Stimulated activated CD4-positive, alpha-beta T cell treated with anti-CD3 and anti-CD28 coated beads, Interleukin-12 subunit alpha, Interleukin-12 subunit beta, amount 100 ng/mL, for 48 hours (primary cell): ENCODE data around the gene SVIL.
"Not testable (repeated sequence)": the region's sequence is repeated elsewhere in the genome, so short reads cannot be mapped to it uniquely, and the experiment has no call there.

ENCODE experiments used
- DNase-seq, 3 donors: peaks; one replicate each; pipeline ENCODE4 v3.0.0-alpha.2; 2020; ENCODE audit warnings: low read depth in 2 of 3, low spot score in 1 of 3

Gene SVIL

GRCh38 chr10:29579455-29579970 lies 55.3 kb downstream of the SVIL start:
- DNase-seq: no peak

GRCh38 chr10:29578457-29578856 lies 56.3 kb downstream of the SVIL start:
- no peak for DNase-seq

GRCh38 chr10:29576681-29577080 lies 58.1 kb downstream of the SVIL start:
- DNase-seq: no peak

GRCh38 chr10:29575098-29575455 lies 59.7 kb downstream of the SVIL start:
- DNase-seq: no peak

GRCh38 chr10:29574212-29575097 lies 60.3 kb downstream of the SVIL start:
- DNase-seq: not testable (repeated sequence)

- DNase-seq: not testable (repeated sequence)
Observed at GRCh38 chr10:29570248-29570647, 64.5 kb downstream of the SVIL start.

GRCh38 chr10:29569795-29570194 lies 65.0 kb downstream of the SVIL start:
- no peak for DNase-seq

GRCh38 chr10:29567003-29567402 lies 67.8 kb downstream of the SVIL start:
- DNase-seq: no peak

GRCh38 chr10:29566209-29566608 lies 68.6 kb downstream of the SVIL start:
- DNase-seq: not testable (repeated sequence)

- no peak for DNase-seq
Observed at GRCh38 chr10:29563420-29564035, 71.2 kb downstream of the SVIL start.

- not testable (repeated sequence) for DNase-seq
Observed at GRCh38 chr10:29563006-29563405, 71.8 kb downstream of the SVIL start.

- DNase-seq: no peak
Observed at GRCh38 chr10:29559996-29560395, 74.8 kb downstream of the SVIL start.

- DNase-seq: no peak
Observed at GRCh38 chr10:29557665-29558064, 77.1 kb downstream of the SVIL start.

- DNase-seq: no peak
Observed at GRCh38 chr10:29555746-29556481, 78.9 kb downstream of the SVIL start.

- no peak for DNase-seq
Observed at GRCh38 chr10:29555091-29555745, 79.6 kb downstream of the SVIL start.

- no peak for DNase-seq
Observed at GRCh38 chr10:29554660-29555059, 80.1 kb downstream of the SVIL start.

GRCh38 chr10:29553544-29554250 lies 81.1 kb downstream of the SVIL start:
- DNase-seq: no peak

- not testable (repeated sequence) for DNase-seq
Observed at GRCh38 chr10:29553116-29553515, 81.7 kb downstream of the SVIL start.

GRCh38 chr10:29549493-29549892 lies 85.3 kb downstream of the SVIL start:
- not testable (repeated sequence) for DNase-seq

- DNase-seq: no peak
Observed at GRCh38 chr10:29546773-29547313, 87.9 kb downstream of the SVIL start.
